H54 (cell line): ENCODE results near the gene KCNT2.

ENCODE experiments used
- DNase-seq: peaks from one replicate; pipeline ENCODE4 v3.0.0; 2011; ENCODE audit warnings: low spot score, mixed read lengths; ENCODE audit not compliant: insufficient read length
- FAIRE-seq: peaks from 3 replicates; lab custom pipeline; 2011; peaks lifted over from hg19 to GRCh38; lab: Jason Lieb, UNC
- POLR2A ChIP-seq: IDR thresholded peaks from 2 replicates; pipeline ENCODE4 v1.6.1; 2011; ENCODE audit warnings: low read depth, mild to moderate bottlenecking, low read length

KCNT2 gene

GRCh38 chr1:196427976-196428734 lies 180.1 kb downstream of the KCNT2 start:
- no peak for FAIRE-seq

GRCh38 chr1:196425513-196425912 lies 182.7 kb downstream of the KCNT2 start:
- DNase-seq (no peak), FAIRE-seq (no peak)
- TF ChIP-seq POLR2A = no peak

More at GRCh38 chr1:196427976-196428734, 180.1 kb downstream of the KCNT2 start:
- DNase-seq = no peak
- no peak for TF ChIP-seq POLR2A

GRCh38 chr1:196423612-196424011 lies 184.6 kb downstream of the KCNT2 start:
- FAIRE-seq (no peak), DNase-seq (no peak)
- TF ChIP-seq POLR2A = no peak

GRCh38 chr1:196418772-196419171 lies 189.5 kb downstream of the KCNT2 start:
- no peak for DNase-seq
- no peak for FAIRE-seq
- no peak for TF ChIP-seq POLR2A

- DNase-seq (no peak), FAIRE-seq (no peak)
- TF ChIP-seq POLR2A = no peak
These were observed 192.3 kb downstream of the KCNT2 start for GRCh38 chr1:196415978-196416377.

- DNase-seq = no peak
- no peak for TF ChIP-seq POLR2A
- no peak for FAIRE-seq
These were observed 195.9 kb downstream of the KCNT2 start for GRCh38 chr1:196412326-196412725.

GRCh38 chr1:196410768-196411167 lies 197.5 kb downstream of the KCNT2 start:
- TF ChIP-seq POLR2A = no peak
- FAIRE-seq = no peak
- no peak for DNase-seq

- FAIRE-seq (no peak), DNase-seq (no peak)
- TF ChIP-seq POLR2A = no peak
These were observed 198.7 kb downstream of the KCNT2 start for GRCh38 chr1:196409586-196409985.

- FAIRE-seq (no peak), DNase-seq (no peak)
- no peak for TF ChIP-seq POLR2A
These were observed 200.7 kb downstream of the KCNT2 start for GRCh38 chr1:196407358-196408051.

GRCh38 chr1:196405839-196406238 lies 202.4 kb downstream of the KCNT2 start:
- FAIRE-seq (no peak), DNase-seq (no peak)
- no peak for TF ChIP-seq POLR2A

GRCh38 chr1:196403803-196404690 lies 204.2 kb downstream of the KCNT2 start:
- no peak for DNase-seq
- no peak for FAIRE-seq
- no peak for TF ChIP-seq POLR2A

GRCh38 chr1:196401891-196402290 lies 206.3 kb downstream of the KCNT2 start:
- DNase-seq (no peak), FAIRE-seq (no peak)
- no peak for TF ChIP-seq POLR2A

GRCh38 chr1:196401452-196401833 lies 206.8 kb downstream of the KCNT2 start:
- TF ChIP-seq POLR2A = no peak
- no peak for DNase-seq

GRCh38 chr1:196400478-196401451 lies 207.5 kb downstream of the KCNT2 start:
- DNase-seq (peak; percentile 1), FAIRE-seq (peak; percentile 82)

More at GRCh38 chr1:196401452-196401833, 206.8 kb downstream of the KCNT2 start:
- no peak for FAIRE-seq

More at GRCh38 chr1:196400478-196401451, 207.5 kb downstream of the KCNT2 start:
- TF ChIP-seq POLR2A = no peak
